A673 (cell line): ENCODE data around the gene SPRTN.

Source experiments
- CTCF ChIP-seq: fragments of 300-800, 200-600 bp; sonication (generic); conservative IDR thresholded peaks from 2 replicates; pipeline ENCODE4 v1.5.1; 2017; ENCODE audit warnings: low read depth, mild to moderate bottlenecking, antibody characterized with exemption, low read length, moderate library complexity, mixed read lengths
- EZH2 ChIP-seq: fragments of 200-600 bp; sonication (generic); IDR thresholded peaks from 2 replicates; pipeline ENCODE4 v1.6.1; 2017; ENCODE audit warnings: borderline replicate concordance, low read depth, mild to moderate bottlenecking, mixed read lengths, antibody characterized with exemption, low read length; ENCODE audit not compliant: poor library complexity, severe bottlenecking

DNA sequence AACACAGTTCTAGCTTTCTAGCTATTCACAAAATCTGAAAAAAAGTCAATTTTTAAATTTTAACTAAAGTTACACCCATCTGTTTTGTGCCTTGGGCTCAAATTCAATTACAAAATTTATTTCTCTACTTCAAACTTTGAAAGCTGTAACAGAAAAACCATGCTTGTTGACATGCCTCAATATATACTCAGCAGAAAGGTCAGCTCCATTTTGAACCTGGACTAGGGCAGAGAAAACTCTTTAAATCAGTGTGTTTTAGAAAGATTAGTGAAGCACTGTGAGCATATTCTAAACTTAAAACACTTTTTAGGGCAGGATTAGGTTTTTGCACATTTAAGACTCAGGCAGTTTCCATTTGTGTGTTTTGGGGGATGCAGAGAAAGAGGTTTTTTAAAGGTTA lies 34.4 kb downstream of the SPRTN start:
- no peak for TF ChIP-seq CTCF
- no peak for TF ChIP-seq EZH2
